Stimulated activated CD4-positive, alpha-beta T cell treated with anti-CD3 and anti-CD28 coated beads, Interleukin-1b, Interleukin-23, amount 100 ng/mL, for 4 hours (primary cell): Measurements from ENCODE around the gene BLM.
A peak's percentile ranks its signal among the peaks of the same experiment; 100 is the strongest.
"Not testable (repeated sequence)": the region's sequence is repeated elsewhere in the genome, so short reads cannot be mapped to it uniquely, and the experiment has no call there.

Source experiments
- DNase-seq, 2 donors: peaks; one replicate each; pipeline ENCODE4 v3.0.0-alpha.2; 2020; ENCODE audit warnings: low read depth in 2 of 2

BLM gene

DNA sequence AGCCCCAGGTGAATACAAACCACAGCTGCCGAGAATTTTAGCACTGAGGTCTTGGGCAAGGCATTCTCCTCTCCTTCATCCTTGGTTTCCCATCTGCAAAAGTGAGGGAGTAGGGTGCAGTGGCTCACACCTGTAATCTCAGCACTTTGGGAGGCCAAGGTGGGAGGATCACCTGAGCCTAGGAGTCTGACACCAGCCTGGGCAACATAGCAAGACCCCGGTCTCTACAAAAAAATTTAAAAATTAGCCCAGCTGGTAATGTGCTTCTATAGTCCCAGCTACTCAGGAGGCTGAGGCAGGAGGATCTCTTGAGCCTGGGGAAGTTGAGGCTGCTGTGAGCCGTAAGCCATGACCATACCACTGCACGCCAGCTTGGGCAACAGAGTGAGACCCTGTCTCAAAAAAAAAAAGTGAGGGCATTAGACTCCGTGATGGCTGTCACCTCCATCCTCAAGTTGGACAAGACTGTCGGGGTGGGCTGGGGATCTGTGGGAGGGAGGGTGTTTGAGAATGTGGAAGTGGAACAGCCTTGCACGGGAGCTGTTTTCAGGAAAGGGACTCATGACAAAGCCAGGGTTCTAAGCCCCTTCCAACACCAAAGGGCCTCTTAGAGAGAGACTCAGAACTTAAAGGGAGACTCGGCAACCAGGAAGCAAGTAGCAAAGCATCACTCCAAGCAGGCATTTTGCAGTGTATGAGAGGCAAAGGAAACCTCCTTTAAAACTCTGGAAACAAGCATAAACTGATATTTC lies 105.2 kb downstream of the BLM start:
- no peak for DNase-seq

DNA sequence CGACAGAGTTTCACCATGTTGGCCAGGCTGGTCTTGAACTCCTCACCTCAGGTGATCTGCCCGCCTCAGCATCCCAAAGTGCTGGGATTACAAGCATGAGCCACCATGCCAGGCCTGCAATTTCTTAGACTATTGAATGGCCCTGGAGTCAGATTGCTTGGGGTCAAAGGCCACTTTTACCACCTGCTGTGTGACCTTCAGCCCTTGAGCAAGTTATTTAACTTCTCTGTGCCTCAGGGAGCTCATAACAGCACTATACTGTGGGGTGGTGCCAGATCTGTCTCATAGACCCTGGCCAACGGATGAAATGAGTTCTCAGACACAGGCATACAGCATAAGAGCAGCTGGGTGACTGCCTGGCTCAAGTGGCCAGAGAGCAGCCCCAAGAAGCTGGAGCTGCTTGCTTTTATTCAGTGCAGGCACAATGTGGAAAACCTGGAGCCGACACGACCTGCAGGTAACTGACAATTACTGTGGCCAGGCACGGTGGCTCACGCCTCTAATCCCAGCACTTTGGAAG lies 106.4 kb downstream of the BLM start:
- DNase-seq: no peak

DNA sequence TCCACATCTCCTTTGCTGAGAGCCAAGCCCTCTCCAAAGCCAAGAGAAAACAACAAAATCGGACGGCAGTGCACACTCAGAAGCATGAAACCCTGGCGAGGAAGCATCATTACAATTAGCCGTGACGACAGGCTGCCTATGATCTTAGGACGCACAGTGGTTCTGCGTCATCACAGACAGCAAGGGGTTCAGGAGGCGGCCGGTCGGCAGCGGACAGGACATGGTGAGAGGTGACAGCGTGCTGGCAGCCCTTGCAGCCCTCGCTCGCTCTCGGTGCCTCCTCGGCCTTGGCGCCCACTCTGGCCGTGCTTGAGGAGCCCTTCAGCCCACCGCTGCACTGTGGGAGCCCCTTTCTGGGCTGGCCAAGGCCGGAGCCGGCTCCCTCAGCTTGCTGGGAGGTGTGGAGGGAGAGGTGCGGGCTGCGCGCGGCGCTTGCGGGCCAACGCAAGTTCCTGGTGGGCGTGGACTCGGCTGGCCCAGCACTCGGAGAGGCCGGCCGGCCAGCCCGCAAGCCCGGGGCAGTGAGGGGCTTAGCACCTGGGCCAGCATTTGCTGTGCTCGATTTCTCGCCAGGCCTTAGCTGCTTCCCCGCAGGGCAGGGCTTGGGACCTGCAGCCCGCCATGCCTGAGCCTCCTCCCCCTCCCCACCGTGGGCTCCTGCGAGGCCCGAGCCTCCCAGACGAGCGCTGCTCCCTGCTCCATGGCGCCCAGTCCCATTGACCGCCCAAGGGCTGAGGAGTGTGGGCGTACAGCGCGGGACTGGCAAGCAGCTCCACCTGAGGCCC lies 108.2 kb downstream of the BLM start:
- not testable (repeated sequence) for DNase-seq

DNA sequence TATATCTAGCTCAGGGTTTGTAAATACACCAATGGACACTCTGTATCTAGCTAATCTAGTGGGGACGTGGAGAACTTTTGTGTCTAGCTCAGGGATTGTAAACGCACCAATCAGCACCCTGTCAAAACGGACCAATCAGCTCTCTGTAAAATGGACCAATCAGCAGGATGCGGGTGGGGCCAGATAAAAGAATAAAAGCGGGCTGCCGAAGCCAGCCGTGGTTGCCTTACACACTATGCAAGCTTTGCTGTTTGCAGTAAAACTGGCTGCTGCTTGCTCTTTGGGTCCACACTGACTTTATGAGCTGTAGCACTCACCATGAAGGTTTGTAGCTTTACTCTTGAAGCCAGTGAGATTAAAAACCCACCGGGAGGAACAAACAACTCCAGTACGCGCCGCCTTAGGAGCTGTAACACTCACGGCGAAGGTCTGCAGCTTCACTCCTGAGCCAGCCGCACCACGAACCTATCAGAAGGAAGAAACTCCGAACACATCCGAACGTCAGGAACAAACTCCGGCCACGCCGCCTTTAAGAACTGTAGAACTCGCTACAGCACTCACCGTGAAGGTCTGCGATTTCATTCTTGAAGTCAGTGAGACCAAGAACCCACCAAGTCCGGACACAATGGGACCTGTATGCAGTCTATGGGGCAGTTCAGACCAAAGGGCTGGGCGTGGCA lies 109.2 kb downstream of the BLM start:
- DNase-seq: not testable (repeated sequence)

DNA sequence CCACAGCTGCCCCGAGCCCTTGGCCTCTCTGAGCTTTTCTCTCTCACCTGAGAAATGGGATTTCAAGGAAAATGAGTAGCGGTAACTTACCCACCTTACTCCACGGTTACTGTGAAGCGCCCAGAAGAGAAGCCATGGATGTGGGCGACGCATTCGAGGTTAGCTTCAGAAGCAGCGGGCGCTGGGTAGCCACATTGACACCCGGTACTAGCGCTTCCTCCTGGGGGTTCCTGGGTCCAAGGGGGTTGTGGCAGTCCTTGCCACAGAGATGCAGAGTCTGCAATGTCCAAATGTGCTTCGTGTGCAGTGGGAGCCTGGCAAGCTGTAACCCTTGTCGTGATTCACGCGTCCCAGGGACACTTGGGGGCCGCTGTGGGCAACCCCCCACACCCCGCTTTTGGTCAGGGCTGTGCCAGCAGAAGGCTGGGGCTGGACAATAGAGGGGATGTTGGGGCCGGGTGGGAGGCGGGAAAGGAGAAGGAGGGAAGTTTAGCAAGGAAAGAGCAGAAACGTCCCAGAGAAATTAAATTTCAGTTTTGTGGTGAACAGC lies 109.8 kb downstream of the BLM start:
- no peak for DNase-seq

DNA sequence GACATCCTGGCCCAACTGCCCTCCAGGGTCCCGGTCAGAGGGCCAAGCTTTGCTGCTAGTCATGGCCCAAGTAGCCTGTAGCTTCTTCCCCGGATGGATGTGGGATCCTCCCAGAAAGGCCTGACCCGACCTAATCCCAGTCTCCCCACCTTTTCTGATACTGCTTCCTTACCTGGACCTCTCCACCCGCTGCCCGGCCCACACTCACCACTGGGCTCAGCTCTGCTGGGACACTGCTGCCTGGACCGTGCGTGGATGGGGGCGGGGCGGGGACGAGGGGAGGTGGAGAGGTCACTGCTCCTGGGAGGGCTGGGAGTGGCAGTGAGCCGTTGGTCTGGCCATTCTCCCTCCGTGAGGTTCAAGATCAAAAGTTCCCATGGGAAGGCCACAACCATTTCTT lies 111.0 kb downstream of the BLM start:
- no peak for DNase-seq

DNA sequence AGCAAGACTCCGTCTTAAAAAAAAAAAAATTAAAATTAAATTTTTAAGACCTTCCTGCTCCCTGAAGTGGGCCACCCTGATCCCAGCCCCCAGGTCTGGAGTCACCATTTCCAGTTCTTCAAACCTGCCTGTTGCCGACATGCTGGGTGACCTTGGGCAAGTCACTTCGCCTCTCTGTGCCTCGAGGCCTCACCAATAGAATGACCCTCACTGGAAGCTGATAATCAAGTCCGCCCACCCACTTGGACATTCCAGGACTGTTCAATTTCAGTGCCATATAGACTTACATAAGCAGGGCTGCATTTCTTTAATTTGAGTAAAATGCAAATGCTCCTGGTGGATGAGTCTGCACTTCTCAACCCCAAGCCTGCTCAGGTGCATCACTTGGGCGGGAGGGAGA lies 112.0 kb downstream of the BLM start:
- DNase-seq: no peak

DNA sequence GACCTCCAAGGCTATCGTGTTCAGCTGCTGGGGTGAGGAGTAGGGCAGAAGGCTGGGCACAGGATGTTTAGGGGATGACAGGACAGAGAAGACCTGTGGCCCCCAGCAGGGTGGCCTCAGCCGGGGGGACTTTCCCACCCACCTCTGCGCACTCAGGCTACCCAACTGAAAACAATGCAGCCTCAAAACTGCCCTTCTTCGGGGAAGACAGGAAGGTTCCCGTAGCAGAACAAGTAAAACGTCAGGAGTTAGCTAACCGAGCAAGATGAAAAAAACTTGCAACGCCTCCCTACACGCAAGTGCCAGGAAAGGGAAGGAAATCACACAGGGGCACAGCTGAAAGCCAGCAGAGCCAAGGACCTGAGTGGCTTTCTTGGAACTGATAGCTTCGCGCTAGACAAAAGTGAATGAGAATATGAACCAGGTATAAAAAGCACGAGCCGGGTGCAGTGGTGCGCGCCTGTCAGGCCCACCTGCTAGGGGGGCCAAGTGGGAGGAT lies 112.8 kb downstream of the BLM start:
- DNase-seq: no peak

DNA sequence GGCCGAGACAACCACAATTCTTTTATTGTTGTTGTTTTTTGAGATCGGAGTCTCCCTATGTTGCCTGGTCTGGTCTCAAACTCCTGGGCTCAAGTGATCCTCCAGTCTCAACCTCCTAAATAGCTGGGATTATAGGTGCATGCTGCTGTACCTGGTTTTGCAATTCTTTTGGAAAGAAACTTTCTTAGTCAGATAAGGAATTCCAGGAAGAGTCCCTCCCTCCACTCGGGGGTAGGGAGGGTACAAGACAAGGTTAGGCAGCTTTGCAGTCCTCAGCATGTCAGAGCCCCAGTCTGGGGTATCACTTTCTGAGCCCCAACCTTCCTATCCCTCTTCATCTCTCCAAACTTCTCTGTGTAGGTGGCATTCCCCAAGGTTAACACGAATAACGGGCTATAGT lies 117.5 kb downstream of the BLM start:
- DNase-seq: no peak

DNA sequence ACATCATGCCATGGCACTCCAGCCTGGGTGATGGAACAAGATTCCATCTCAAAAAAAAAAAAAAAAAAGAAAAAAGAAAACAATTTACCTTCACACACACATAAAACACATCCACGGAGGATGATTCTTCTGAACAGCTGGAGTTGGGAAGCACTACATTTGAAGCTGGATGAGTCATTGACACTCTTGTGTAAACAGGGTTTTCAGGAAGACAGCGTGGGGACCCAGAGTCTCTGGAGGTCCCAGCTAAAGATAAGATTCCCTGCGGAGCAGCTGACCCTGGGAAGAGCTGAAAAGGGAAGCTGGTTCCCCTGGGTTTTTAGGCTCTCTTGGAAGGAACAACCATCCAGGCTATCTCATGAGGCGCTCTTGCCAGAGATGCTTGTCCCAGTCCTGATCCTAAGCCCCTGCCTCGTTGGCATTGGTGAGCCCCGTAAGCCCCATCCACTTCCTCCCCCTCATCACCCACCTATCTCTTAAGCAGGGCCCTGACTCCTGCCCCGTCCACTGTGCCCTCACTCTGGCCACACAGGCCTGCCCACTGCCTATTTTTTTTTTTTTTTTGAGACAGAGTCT lies 119.2 kb downstream of the BLM start:
- no peak for DNase-seq

DNA sequence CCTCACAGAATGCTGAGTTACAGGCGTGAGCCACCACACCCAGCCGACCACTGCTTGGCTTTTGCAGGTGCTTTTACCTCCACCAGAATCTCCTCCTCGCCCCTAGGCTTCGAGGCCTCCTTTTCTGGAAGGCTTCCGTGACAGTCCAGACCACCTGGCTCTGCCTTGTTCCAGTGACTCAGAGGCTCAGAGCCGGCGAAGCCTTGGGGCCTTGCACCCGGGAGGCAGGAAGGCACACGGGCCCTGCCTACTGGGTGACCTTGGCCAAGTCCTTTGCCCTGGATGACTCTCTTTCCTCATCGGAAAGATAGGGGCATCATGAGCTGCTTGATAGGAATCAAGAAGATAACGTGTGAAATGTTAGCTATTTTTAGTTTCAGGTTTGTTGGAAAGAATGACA lies 119.9 kb downstream of the BLM start:
- DNase-seq: no peak

DNA sequence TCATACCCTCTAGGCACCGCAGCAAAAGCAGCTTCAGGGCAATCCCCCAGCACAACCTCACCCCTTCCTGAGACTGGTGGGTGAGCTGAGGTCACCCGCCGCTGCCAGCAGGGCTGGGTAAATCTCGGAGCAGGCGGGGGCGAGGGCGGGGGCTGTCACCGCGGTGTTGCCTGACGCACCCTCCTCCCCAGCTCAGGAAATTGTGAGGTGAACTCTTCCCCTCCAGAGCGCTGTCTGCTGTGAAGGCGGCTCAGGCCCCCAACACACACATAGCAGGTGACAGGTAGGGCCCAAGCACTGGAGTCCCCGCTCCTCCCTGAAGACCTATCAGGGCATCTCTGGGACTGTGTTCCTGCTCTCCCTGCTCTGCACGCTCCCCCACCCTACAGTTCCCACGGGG lies 121.0 kb downstream of the BLM start:
- DNase-seq: peak; percentile 78 to 86

DNA sequence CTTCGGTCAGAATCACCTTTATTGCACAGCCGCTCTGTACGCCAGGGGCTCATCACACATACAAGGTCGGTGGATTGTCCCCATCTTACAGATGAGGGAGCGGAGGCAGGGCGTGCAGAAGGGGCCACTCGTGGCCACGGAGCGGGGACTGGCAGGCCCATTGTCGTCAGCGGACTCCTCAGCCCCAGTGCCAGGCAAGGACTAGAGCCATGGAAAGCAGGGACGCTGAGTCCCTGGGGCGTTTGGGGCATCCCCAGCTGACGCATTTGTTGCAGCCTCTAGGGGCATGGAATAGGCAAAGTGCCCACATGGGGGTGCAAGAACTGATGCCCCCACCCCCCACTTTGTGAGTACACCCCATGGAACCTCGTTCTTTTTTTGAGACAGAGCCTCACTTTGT lies 121.4 kb downstream of the BLM start:
- no peak for DNase-seq

DNA sequence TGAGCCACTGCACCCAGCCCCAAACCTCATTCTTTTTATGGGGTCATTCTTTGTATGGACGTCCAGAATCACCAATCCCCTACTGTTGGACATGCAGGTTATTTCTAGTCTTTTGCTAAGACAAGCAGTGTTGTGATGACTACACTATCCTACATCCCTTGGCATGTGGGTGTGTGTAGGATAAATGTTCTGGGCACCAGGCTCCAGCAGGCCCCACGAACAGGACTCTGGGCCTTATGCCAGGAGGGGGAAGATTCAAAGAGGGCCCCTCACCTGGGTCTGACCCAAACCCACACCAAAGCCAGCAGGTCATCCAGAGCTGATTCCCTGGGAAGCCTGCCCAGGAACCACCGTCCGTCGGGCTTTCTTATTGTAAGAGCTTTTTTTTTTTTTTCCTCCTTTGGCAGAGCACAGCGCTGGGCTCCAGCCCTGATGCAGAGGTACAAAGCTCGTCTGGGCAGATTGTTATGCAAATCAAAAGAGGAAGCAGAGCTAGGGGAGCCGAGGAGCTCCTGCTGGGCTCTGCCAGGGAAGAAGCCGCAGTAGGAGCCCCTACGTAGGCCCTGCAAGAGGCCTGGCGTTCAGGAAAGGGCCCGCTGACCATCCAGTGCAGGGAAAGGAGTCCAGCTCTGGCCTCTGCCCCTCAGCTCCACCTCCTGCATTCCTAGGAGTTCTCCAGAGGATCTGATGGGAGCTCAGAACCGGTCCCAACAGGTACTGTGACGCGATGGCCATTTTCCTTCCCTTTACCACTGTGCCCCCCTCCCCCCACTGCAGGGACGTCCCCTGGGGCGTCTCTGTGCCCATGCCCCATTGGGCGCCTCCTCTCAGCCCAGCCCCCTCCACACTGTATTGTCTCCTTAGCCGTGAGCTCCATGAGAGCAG lies 122.3 kb downstream of the BLM start:
- no peak for DNase-seq

DNA sequence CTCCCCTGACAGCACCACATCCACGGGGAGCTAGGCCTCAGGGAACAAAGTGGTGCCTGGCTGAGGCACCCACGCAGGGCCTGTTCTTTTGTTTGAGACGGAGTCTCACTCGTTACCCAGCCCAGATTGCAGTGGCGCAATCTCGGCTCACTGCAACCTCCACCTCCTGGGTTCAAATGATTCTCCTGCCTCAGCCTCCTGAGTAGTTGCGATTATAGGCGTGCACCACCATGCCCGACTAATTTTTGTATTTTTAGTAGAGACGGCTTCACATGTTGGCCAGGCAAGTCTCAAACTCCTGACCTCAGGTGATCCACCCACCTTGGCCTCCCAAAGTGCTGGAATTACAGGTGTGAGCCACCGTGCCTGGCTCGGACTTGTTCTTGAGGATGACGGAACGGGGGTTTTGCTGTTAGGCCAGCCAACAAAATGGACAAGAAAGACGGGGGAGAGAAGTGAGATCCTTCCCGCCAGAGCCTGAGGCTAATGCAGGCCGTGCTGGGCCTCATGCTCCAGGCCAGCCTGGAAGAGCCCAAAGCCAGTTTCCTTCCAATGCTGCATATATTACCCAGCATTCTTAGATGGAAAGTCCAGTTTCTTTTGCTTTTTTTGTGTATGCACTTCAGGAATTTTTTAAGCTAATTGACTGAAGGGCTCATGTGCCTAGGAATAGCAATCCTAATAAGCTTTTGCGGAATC lies 123.2 kb downstream of the BLM start:
- DNase-seq: no peak

DNA sequence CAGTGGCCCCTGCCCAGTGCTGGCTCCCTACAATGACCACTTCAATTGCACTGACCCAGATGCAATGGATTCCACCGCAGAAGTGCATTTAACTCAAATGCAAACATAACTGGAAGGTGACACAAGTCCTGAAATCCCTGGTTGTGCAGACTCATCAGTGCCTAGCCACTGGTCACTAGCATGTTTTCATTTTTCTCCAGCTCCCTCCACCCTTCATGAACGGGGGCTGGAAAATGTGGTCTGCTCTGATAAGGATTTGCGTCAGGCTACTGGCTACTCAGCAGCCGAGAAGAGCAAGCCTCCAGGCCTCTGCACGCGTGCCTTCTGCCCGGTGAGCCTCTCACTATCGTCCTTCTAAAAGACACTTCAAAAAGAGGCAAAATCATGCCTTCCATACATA lies 123.8 kb downstream of the BLM start:
- no peak for DNase-seq

DNA sequence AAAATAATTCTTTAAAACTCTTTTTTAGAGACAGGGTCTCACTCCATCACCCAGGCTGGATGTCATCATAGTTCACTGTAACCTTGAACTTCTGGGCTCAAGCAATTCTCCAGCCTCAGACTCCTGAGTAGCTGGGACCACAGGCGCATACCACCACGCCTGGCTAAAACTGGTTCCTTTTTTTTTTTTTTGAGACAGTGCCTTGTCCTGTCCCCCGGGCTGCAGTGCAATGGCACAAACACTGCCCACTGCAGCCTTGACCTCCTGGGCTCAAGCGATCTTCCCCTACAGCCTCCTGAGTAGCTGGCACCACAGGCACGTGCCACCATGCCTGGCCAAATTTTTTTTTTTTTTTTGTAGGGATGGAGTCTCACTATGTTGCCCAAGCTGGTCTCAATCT lies 127.5 kb downstream of the BLM start:
- no peak for DNase-seq

DNA sequence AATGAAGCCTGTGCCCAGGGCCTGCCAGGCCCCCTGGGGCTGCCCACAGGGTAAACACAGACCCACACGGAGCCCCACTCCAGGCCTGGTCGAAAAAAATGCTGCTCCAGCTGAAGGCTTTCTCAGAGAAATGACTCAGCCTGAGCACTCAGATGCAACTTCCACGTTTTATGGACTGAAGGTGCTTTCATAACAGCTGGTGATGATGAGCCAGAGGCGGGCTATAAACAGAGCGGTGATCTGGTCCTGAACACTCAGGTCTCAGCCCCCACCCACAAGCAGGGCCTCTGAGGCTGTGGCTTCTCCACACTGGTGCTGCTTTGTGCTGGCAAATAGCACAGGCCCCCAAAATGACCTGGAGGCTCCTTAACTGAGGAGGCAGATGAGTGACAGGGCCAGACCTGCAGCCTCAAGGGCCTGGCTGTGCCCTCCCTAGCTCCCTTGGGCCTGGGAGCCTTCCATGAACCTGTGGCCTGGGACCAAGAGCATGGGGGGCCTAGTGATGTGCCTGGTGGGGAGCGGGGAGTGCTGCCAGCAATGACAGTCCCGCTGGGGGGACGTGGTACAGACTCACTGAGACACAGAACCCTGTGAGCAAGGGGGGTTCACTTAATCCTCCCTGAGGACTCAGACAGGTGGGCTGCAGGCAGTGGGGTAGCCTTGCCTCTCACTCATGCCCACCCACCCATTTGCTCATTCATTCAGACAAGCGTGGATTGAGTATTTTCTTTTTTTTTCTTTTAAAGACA lies 128.2 kb downstream of the BLM start:
- no peak for DNase-seq

DNA sequence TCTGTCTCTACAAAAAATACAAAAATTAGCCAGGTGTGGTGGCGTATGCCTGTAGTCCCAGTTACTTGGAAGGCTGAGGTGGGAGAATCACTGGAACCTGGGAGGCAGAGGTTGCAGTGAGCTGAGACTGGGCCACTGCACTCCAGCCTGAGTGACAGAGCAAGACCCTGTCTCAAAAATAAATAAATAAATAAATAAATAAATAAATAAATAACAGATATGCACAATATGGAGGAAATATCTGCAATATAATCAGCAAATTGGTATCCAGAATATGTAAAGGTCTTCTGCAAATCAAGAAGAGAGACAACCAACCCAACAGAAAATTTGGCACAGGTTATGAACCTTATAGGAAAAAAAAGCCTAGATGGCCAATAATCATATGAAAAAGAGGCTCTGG lies 132.3 kb downstream of the BLM start:
- not testable (repeated sequence) for DNase-seq
